Omental fat pad (tissue), 4 donors: ENCODE measurements around the gene PDSS1. TPM values are rescaled to one million over a fixed set of nuclear protein-coding genes. Genes with fewer than 3 reads are reported as not detected.

Experiments
- small RNA-seq: library from RNA; depleted of rRNA; stranded (forward); fragments of <200 nt; gene quantifications from one replicate; pipeline ENCODE3, GENCODE V24; 2016
- total RNA-seq, 4 donors: library from RNA; depleted of rRNA; stranded (reverse); fragments of >200 nt; gene quantifications; one replicate each; pipeline ENCODE4 v1.1.0, GENCODE V29; 2016

Gene PDSS1
- total RNA-seq, 4 donors from 2014 or later = 4.5 to 14.8 (median 5.0) TPM

Small RNA genes within 50 kb of the gene (small RNA-seq; reads per million reads assigned to genes)
- not detected for gene RF00191
- gene RNU6-946P = not detected

Other genes starting within 250 kb of the PDSS1 start
- 10 to 100 TPM; 35.4 to 51.1 (median 39.8) TPM for gene ABI1, start 163.3 kb downstream of the PDSS1 start, total RNA-seq